Peyer's patch (tissue), 4 donors: Measurements from ENCODE around the gene TRIM10.

Experiments used
- POLR2A ChIP-seq, 2 donors: fragments of 450-650 bp; IDR thresholded peaks; one replicate each; pipeline ENCODE4 v1.5.1; 2017; ENCODE audit warnings: antibody characterized with exemption in 2 of 2, mild to moderate bottlenecking in 2 of 2, moderate library complexity in 2 of 2
- TF ChIP-seq, protein P1 (sequence below), 6 experiments: fragments of 450-650 bp in 4 of 6; fragments of 200-600 bp in 2 of 6; sonication (generic) in 1 of 6; IDR thresholded peaks; one replicate each; pipeline ENCODE4 v1.5.1; 2017 to 2019; ENCODE audit warnings: antibody characterized with exemption in 6 of 6, mild to moderate bottlenecking in 3 of 6, moderate library complexity in 1 of 6

DNA sequence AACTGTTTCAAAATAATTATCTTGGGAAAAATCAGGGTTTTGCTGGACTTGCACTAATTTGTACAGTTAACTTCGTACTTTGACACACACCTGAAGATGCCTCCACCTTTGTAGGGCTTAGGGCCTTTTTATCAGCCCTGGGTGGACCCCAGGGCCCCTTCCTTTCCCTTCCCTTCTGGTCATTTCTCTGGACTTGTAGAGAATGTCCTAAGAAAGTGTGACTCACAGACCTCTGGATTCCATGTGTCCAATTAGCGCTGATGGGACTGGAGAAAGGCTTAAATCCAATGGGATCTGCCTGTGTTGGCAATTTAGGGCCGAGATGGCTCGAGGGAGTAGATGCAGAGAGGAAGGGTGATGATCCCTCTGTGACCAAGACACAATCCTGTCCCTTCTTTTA is 11.7 kb upstream of the TRIM10 start:
- TF ChIP-seq, protein P1, sequence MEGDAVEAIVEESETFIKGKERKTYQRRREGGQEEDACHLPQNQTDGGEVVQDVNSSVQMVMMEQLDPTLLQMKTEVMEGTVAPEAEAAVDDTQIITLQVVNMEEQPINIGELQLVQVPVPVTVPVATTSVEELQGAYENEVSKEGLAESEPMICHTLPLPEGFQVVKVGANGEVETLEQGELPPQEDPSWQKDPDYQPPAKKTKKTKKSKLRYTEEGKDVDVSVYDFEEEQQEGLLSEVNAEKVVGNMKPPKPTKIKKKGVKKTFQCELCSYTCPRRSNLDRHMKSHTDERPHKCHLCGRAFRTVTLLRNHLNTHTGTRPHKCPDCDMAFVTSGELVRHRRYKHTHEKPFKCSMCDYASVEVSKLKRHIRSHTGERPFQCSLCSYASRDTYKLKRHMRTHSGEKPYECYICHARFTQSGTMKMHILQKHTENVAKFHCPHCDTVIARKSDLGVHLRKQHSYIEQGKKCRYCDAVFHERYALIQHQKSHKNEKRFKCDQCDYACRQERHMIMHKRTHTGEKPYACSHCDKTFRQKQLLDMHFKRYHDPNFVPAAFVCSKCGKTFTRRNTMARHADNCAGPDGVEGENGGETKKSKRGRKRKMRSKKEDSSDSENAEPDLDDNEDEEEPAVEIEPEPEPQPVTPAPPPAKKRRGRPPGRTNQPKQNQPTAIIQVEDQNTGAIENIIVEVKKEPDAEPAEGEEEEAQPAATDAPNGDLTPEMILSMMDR (IDR thresholded peaks at IDR 0.05) = no peak
- no peak for TF ChIP-seq POLR2A (IDR thresholded peaks at IDR 0.05)
